GM20000 (cell line): ENCODE measurements around the gene MCL1.
"Not testable (repeated sequence)": the region's sequence is repeated elsewhere in the genome, so short reads cannot be mapped to it uniquely, and the experiment has no call there.

Experiments used
- DNase-seq: peaks from one replicate; pipeline ENCODE4 v3.0.0; 2012; ENCODE audit warnings: low spot score
- CTCF ChIP-seq: IDR thresholded peaks from 2 replicates; pipeline ENCODE4 v1.5.1; 2012; ENCODE audit warnings: mild to moderate bottlenecking, control low read depth; ENCODE audit errors: extremely low read depth, missing control alignments

MCL1 gene

GRCh38 chr1:150596095-150596892, 16.9 kb upstream of the MCL1 start:
- TF ChIP-seq CTCF: no peak
- DNase-seq: no peak

- TF ChIP-seq CTCF: no peak
- no peak for DNase-seq
These were observed 3.0 kb upstream of the MCL1 start for GRCh38 chr1:150582371-150582770.

GRCh38 chr1:150581962-150582361, 2.6 kb upstream of the MCL1 start:
- not testable (repeated sequence) for DNase-seq

- not testable (repeated sequence) for DNase-seq
These were observed 2.0 kb upstream of the MCL1 start for GRCh38 chr1:150581437-150581836.

GRCh38 chr1:150580966-150581365, 1.6 kb upstream of the MCL1 start:
- DNase-seq: not testable (repeated sequence)

GRCh38 chr1:150579945-150580642, 684 bp upstream of the MCL1 start:
- no peak for TF ChIP-seq CTCF
- DNase-seq: no peak

GRCh38 chr1:150578272-150579109, 919 bp downstream of the MCL1 start:
- TF ChIP-seq CTCF: no peak
- no peak for DNase-seq

GRCh38 chr1:150577557-150578271, 1.7 kb downstream of the MCL1 start:
- TF ChIP-seq CTCF: no peak

More at GRCh38 chr1:150577557-150578271, 1.7 kb downstream of the MCL1 start:
- no peak for DNase-seq
